HG03280 (cell line): Measurements from ENCODE around the gene ORC4.

Source experiments
- ATAC-seq: cut with Tn5 transposase; IDR thresholded peaks from one replicate; pipeline ENCODE4 v1.9.1; 2021; ENCODE audit warnings: mild to moderate bottlenecking, moderate library complexity; ENCODE audit not compliant: unreplicated experiment

The ORC4 gene

GRCh38 chr2:147937744-147938349, 82.7 kb downstream of the ORC4 start:
- no peak for ATAC-seq

GRCh38 chr2:147934881-147935620, 85.5 kb downstream of the ORC4 start:
- ATAC-seq, result no peak

DNA sequence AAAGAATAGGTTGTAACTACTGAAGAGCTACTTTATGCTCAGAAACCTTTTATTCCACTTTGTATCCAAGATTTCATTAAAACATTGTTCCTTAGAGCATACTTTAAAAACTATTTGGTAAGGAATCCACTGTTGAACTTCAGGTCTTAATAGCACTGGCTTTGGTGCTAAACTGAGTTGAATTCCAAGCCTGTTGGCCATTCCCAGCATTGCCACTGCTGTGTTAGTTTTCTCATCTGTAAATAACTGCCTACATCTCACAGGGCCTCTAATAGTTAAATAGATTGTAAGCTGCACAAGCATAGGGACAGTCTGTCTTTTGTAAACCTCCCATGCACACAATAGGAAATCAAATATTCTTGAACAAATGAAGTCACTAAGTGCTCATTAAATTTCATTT, 86.6 kb downstream of the ORC4 start:
- no peak for ATAC-seq

DNA sequence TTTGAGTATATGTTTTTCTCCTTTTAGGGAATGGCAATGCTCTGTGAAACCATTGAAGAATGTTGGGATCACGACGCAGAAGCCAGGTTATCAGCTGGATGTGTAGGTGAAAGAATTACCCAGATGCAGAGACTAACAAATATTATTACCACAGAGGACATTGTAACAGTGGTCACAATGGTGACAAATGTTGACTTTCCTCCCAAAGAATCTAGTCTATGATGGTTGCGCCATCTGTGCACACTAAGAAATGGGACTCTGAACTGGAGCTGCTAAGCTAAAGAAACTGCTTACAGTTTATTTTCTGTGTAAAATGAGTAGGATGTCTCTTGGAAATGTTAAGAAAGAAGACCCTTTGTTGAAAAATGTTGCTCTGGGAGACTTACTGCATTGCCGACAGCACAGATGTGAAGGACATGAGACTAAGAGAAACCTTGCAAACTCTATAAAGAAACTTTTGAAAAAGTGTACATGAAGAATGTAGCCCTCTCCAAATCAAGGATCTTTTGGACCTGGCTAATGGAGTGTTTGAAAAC, 93.4 kb downstream of the ORC4 start:
- ATAC-seq, result no peak

DNA sequence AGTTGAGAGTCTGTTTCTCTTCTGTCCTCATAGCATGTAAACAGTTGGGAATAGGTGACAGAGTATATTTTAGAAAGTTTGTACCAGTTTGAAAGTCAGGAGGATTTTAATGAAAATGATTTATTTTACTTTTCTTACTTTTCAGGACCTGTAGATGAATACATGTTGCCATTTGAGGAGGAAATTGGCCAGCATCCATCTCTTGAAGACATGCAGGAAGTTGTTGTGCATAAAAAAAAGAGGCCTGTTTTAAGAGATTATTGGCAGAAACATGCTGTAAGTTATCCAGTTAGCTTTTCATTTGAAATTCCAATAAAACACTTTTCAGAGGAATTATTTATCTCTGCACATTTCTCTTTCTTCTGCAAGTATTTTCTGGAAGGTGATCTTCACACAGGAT, 94.7 kb downstream of the ORC4 start:
- ATAC-seq, result no peak

DNA sequence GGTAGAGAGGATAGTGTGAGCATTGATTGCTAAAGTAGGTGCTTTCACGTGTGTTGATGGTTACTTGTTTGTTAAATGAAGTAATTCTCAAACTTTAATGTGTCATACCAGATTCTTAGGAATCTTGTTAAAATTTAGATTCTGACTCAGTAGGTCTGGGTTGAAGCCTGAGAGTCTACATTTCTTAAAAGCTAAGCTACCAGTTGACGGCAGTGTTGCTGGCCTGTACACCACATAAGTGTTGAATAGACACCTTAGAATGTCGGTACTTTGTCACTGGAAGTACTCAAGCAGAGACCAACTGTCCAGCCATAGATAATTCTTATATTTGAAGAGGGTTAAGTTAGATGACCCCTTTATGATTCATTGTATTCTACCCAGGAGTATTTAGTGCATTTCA, 95.9 kb downstream of the ORC4 start:
- ATAC-seq, result no peak

DNA sequence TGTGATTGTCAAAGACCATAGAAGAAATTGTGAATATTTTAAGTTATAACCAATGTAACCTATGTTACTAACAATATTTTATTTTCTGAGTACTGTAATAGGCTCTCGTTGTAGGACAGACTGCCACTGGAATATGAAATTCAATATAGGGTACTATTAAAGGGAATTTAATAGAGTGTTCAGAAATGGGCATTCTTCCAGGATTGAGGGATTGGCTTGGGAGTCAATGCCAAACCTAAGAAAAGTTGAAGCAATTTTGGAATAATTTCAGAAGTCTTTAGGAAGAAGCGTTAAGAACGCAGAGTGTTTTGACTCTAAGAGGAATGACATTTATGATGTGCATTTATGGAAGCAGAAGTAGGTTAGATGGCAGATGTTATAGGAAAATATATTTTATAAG, 96.7 kb downstream of the ORC4 start:
- no peak for ATAC-seq

DNA sequence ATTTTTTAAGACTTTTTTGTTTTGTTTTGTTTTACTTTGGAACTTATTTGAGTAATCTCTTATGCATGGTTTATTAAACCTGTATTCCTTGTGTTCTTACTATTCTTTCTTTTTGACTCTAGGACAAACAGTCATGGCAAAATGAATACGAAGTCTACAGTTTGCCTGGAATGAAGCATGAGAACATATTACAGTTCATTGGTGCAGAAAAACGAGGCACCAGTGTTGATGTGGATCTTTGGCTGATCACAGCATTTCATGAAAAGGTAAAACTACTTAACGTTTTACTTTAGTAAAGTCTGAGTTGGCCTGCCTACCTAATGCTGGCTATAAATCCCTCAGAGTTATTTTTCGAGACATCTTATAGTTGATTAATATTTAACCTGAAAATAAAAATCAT, 103.4 kb downstream of the ORC4 start:
- no peak for ATAC-seq

DNA sequence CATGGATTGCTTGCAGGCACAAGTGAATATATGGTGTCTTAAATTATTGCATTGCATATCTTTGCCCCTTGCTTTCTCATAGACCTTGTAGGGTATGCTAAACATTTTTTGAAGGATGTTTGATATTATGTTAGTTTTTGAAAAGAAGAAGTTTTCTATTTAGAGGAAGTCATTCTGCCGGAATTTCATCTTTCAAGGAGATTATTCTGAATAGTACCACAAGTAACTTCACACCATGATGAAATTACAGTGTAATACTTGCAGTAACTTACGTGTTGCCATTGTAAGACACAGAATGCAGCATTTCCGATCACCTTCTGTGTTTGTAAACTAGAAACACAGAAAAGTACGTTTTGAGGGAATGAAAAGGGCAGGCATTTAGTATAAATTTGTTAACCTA, 103.8 kb downstream of the ORC4 start:
- ATAC-seq, result no peak

DNA sequence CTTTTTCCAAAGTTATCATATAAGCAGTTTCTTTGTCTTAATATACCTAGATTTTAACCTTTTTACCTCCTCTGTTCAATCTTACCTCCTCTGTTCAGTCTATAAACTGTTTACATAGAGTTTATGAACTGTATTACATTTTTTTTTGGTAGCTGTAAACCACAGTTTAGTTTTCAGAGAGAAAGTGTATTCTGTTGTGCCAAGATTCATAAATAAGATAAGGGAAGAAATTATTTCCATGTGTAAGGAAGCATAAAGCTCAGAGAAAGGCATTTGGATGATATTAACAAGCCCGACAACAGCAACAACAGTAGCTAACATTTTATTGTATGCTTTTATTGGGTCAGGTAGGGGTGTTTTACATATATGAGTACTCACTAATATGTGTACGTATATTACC, 104.5 kb downstream of the ORC4 start:
- ATAC-seq, result no peak

DNA sequence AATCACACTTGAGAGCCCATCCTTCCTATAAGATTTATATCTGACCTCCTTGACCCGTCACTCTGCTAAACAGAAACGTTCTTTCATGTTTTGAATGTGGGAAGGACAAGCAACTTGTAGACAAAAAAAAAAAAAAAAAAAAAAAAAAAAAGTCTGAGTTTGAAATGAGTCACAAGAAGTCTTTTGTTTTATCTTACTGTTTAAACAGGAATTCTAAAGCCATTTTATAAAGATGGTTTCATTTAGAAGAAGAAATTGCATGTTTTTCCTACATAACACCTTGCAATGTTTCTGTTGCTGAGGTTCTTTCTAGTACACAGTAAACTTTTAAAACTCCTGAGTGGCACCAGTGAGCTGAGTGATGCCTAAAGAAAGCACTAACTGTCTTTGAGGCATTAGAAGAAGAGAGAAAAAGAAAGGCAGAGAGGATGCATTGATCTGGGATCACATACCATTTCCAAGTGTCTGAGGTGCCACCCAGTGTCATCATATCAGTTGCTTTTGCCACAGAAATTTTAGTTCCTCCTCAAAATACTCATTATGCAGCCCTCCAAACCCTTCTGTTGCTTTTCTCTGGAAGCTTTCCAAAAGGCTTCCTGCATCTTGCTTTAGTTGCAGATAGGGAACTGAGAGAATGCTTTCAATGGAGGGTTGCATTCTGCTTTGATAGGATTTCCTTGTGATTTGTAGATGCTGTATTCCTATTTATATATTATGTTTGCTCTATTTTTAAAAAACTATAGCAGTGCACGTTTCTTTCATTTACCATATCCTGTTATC, 106.6 kb downstream of the ORC4 start:
- ATAC-seq, result no peak

DNA sequence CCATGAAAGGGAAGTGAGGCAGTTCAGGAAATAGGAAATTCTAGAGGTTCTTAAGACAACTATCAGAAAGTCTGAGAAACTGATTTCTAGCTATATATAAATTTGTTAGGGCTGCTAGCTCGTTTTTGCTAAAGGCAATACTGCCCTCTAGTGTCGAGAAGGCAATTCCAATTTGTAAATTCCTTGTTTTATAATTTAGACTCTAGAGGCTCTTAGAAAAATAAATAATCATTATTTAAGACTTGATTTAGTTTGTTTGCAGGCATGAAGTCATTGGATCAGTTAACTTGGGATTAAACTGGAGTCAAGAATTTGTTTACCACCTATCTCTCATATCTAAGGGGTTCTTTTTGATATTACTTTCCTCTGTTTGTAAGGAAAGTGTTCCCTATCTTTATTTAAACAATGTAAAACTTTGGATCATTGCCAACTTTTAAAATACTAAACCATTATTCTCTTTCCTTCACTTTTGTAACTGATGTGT, 109.5 kb downstream of the ORC4 start:
- ATAC-seq, result no peak

DNA sequence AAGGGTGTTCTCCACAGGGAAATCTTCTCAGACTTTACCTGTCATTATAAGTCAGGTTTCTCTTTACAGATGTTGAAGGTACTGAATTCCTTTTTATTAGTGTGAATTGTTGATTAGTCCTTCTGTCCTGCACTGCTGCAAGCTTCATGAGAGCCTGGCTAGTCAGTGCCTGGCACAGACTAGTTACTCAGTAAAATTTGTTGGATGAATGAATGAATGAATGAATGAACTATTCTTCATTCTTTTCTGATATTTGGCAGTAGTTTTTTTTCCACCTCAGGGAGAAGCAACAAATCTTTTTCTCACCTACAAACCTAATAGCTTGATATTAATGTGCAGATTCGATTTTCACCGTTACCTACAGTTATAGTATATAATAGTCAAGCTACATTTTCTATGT, 111.4 kb downstream of the ORC4 start:
- no peak for ATAC-seq

DNA sequence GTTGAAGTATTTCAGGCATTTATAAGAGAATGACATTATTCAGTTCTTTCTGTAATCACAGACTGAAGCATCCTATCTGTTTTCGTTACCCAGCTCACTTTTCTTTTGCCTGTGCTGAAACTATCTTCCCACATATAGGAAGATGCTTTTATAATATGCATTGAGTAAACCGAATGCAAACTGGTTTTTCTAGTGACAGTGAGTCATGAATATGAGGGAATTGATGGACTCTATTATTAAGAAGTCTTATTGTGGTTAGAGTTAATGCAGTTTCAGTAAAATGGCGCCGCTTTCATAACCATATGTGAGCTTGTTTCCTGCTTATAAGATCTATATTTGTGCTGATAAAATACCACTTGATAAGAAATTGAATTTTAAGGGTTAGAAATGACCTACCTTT, 116.5 kb downstream of the ORC4 start:
- no peak for ATAC-seq

DNA sequence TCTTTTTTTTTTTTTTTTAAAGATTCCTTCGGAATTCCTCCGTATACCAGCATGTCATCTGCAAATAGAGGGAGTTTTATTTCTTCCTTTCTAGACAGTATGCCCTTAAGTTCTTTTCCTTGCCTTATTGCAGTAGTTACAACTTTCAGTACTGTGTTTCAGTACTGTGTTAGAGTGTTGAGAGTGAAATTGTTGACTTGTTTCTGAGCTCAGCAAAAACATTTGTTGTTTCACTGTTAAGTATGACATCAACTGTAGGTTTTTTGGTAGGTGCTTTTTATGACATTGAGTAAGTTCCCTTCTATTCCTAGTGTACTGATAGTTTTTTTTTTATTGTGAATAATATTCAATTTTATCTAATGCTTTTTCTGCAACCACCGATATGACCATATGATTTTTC, 131.9 kb downstream of the ORC4 start:
- peak; percentile 78 for ATAC-seq

- no peak for ATAC-seq
These were observed 134.4 kb downstream of the ORC4 start for GRCh38 chr2:147886136-147886535.

- no peak for ATAC-seq
These were observed 135.7 kb downstream of the ORC4 start for GRCh38 chr2:147884830-147885229.

- ATAC-seq, result no peak
These were observed 137.9 kb downstream of the ORC4 start for GRCh38 chr2:147882631-147883030.
